ENCODE results near the gene ATP6V1D. TPM values are rescaled to one million over a fixed set of nuclear protein-coding genes. Genes with fewer than 3 reads are reported as not detected.
A peak's percentile ranks its signal among the peaks of the same experiment; 100 is the strongest.
"Not testable (repeated sequence)": the region's sequence is repeated elsewhere in the genome, so short reads cannot be mapped to it uniquely, and the experiment has no call there.

ATP6V1D gene
- polyA plus RNA-seq, result 71.0 TPM
- long read RNA-seq, donor 1, transcript ATP6V1D-201 (9 exons, 1,845 nt), result major isoform, 17 of 49 reads
- long read RNA-seq, donor 1, partial matches to known transcripts, result 18 of 49 reads
- long read RNA-seq, donor 1, other reads (novel, unspliced or antisense), result 14 of 49 reads
- long read RNA-seq, donor 2, transcript ATP6V1D-201 (9 exons, 1,845 nt), result major isoform, 21 of 24 reads
- long read RNA-seq, donor 2, partial matches to known transcripts, result 0 of 24 reads
- long read RNA-seq, donor 2, other reads (novel, unspliced or antisense), result 0 of 24 reads
- long read RNA-seq, donor 3, result 0 reads
- long read RNA-seq, donor 4, partial matches to known transcripts, result 0 of 1 reads
- long read RNA-seq, donor 4, other reads (novel, unspliced or antisense), result 0 of 1 reads
- long read RNA-seq, donor 5, transcript ATP6V1D-201 (9 exons, 1,845 nt), result major isoform, 7 of 9 reads
- long read RNA-seq, donor 5, partial matches to known transcripts, result 0 of 9 reads
- long read RNA-seq, donor 5, other reads (novel, unspliced or antisense), result 0 of 9 reads
- long read RNA-seq, donor 6, transcript ATP6V1D-201 (9 exons, 1,845 nt), result major isoform, 19 of 24 reads
- long read RNA-seq, donor 6, partial matches to known transcripts, result 5 of 24 reads
- long read RNA-seq, donor 6, other reads (novel, unspliced or antisense), result 0 of 24 reads
- long read RNA-seq, donor 7, transcript ATP6V1D-201 (9 exons, 1,845 nt), result major isoform, 14 of 27 reads
- long read RNA-seq, donor 7, partial matches to known transcripts, result 11 of 27 reads
- long read RNA-seq, donor 7, other reads (novel, unspliced or antisense), result 0 of 27 reads
- long read RNA-seq, donor 8, transcript ATP6V1D-201 (9 exons, 1,845 nt), result major isoform, 44 of 113 reads
- long read RNA-seq, donor 8, partial matches to known transcripts, result 34 of 113 reads
- long read RNA-seq, donor 8, other reads (novel, unspliced or antisense), result 29 of 113 reads
- long read RNA-seq, donor 9, transcript ATP6V1D-201 (9 exons, 1,845 nt), result major isoform, 38 of 41 reads
- long read RNA-seq, donor 9, partial matches to known transcripts, result 0 of 41 reads
- long read RNA-seq, donor 9, other reads (novel, unspliced or antisense), result 0 of 41 reads
- long read RNA-seq, donor 10, transcript ATP6V1D-201 (9 exons, 1,845 nt), result major isoform, 24 of 28 reads
- long read RNA-seq, donor 10, partial matches to known transcripts, result 0 of 28 reads
- long read RNA-seq, donor 10, other reads (novel, unspliced or antisense), result 0 of 28 reads
- long read RNA-seq, donor 11, transcript ATP6V1D-201 (9 exons, 1,845 nt), result major isoform, 16 of 17 reads
- long read RNA-seq, donor 11, partial matches to known transcripts, result 0 of 17 reads
- long read RNA-seq, donor 11, other reads (novel, unspliced or antisense), result 0 of 17 reads

DNA sequence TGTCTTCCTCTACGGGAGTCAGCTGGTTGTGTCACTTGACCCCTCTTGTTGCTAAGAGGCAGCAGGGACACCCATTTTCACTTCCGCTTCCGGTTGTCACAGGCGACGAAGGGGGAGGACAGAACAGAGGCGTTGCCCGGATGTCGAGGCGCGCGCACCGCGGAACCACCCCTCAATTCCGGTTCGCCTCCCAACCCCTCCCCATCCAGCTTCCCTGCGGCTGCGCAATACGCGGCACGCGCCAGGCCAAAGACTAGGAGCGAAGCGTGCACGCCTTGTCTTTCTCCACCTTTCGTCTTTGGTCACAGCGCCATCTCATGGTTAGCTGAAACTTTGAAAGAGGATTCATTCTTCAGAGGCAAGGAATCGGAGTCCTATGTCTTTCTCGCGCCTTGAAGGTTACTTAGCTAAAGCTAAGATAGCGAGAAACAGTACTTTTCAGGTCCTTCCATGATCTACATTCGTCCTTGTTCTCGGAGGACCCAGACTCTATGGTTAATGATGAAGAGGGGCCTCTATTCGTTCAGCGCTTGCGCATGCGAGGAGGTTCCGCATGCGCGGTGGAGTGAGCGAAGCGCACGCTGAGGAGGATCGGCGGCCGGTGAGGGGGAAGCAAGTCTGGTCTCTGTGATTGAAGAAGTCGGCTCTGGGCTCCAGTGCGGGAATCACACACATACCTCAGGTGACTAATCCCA, at the start of gene ATP6V1D, which contains the start of gene EIF2S1:
Gene ATP6V1D (minus strand): TSS at position 30 of the 695 bp plus-strand sequence. CDS start 106 bp downstream, outside the sequence.
Gene EIF2S1 (plus strand): TSS at position 554 of the 695 bp plus-strand sequence. CDS start 4,440 bp downstream, outside the sequence.
- H3K4me1 ChIP-seq (ENCODE audit: control insufficient read depth, insufficient read depth, low read length), result peaks cover 13% of the 10 kb centered on the region
- peaks cover 2% of the 10 kb centered on the region for H3K36me3 ChIP-seq (ENCODE audit: control insufficient read depth, insufficient read depth, low read length)
- H3K27ac ChIP-seq (ENCODE audit: low read length), result peak within 1 kb of the TSS; percentile 83
- H3K27me3 ChIP-seq (ENCODE audit: control insufficient read depth, insufficient read depth, low read length), result no peaks in the 10 kb centered on the region
- no peaks in the 10 kb centered on the region for H3K9me3 ChIP-seq (ENCODE audit: control insufficient read depth, low read depth, low read length)
- H3K4me3 ChIP-seq (ENCODE audit: low read length), result peak within 1 kb of the TSS; percentile 82
- peak; percentile 100 for DNase-seq
- WGBS (ENCODE audit: insufficient coverage, low lambda C conversion rate), result 0% methylated on average over 1 of the region's 47 CpGs

DNA sequence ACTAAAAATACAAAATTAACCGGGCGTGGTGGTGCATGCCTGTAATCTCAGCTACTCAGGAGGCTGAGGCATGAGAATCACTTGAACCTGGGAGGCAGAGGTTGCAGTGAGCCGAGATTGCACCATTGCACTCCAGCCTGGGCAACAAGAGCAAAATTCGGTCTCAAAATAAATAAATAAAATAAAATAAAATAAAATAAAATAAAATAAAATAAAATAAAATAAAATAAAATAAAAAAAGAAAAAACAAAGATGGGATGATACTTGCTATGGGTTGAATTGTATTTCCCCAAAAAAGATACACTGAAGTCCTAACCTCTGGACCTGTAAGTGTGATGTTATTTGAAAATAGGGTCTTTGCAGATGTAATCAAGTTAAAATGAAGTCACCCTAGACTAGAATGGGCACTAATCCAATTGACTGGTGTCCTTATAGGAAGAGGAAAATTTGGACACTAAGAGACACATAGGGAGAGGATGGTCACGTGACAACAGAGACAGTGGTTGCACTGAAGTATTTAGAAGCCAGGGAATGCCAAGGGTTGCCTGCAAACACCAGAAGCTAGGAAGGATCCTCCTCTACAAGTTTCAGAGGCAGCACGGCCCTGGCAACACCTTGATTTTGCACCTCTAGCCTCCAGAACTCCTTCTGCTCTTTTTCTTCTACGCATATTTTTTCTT, 48.7 kb upstream of the ATP6V1D start:
- not testable (repeated sequence) for H3K4me3 ChIP-seq (ENCODE audit: low read length)
- 100% methylated on average over 2 of the region's 7 CpGs for WGBS (ENCODE audit: insufficient coverage, low lambda C conversion rate)

GRCh38 chr14:67405771-67406170, 46.2 kb upstream of the ATP6V1D start:
- H3K4me3 ChIP-seq (ENCODE audit: low read length), result no peak overlapping the region

More for the DNA sequence above, 48.7 kb upstream of the ATP6V1D start:
- H3K4me1 ChIP-seq (ENCODE audit: control insufficient read depth, insufficient read depth, low read length), result peaks cover 18% of the 10 kb centered on the region
- not testable (repeated sequence) for H3K36me3 ChIP-seq (ENCODE audit: control insufficient read depth, insufficient read depth, low read length); H3K27ac ChIP-seq (ENCODE audit: low read length); H3K27me3 ChIP-seq (ENCODE audit: control insufficient read depth, insufficient read depth, low read length); H3K9me3 ChIP-seq (ENCODE audit: control insufficient read depth, low read depth, low read length); DNase-seq

GRCh38 chr14:67400434-67400833, 40.8 kb upstream of the ATP6V1D start:
- no CpG with 5 or more reads among the region's 4 CpGs for whole genome bisulfite sequencing (ENCODE audit: insufficient coverage, low lambda C conversion rate)
- Histone ChIP-seq H3K4me1 (ENCODE audit: control insufficient read depth, insufficient read depth, low read length) (no peaks in the 10 kb centered on the region), H3K4me3 (ENCODE audit: low read length) (no peak overlapping the region), H3K27ac (ENCODE audit: low read length) (no peak overlapping the region), H3K27me3 (ENCODE audit: control insufficient read depth, insufficient read depth, low read length) (no peaks in the 10 kb centered on the region), H3K9me3 (ENCODE audit: control insufficient read depth, low read depth, low read length) (no peaks in the 10 kb centered on the region), H3K36me3 (ENCODE audit: control insufficient read depth, insufficient read depth, low read length) (peaks cover 9% of the 10 kb centered on the region)
- DNase-seq, result no peak

More at GRCh38 chr14:67405771-67406170, 46.2 kb upstream of the ATP6V1D start:
- H3K27me3 ChIP-seq (ENCODE audit: control insufficient read depth, insufficient read depth, low read length), result no peaks in the 10 kb centered on the region
- WGBS (ENCODE audit: insufficient coverage, low lambda C conversion rate), result no CpG with 5 or more reads among the region's 5 CpGs
- no peaks in the 10 kb centered on the region for H3K9me3 ChIP-seq (ENCODE audit: control insufficient read depth, low read depth, low read length)
- no peak for DNase-seq
- H3K27ac ChIP-seq (ENCODE audit: low read length), result no peak overlapping the region
- peaks cover 7% of the 10 kb centered on the region for H3K4me1 ChIP-seq (ENCODE audit: control insufficient read depth, insufficient read depth, low read length)
- H3K36me3 ChIP-seq (ENCODE audit: control insufficient read depth, insufficient read depth, low read length), result no peaks in the 10 kb centered on the region

- H3K27ac ChIP-seq (ENCODE audit: low read length), result no peak overlapping the region
- peaks cover 29% of the 10 kb centered on the region for H3K36me3 ChIP-seq (ENCODE audit: control insufficient read depth, insufficient read depth, low read length)
- no CpG with 5 or more reads among the region's 9 CpGs for WGBS (ENCODE audit: insufficient coverage, low lambda C conversion rate)
- no peaks in the 10 kb centered on the region for H3K4me1 ChIP-seq (ENCODE audit: control insufficient read depth, insufficient read depth, low read length)
- H3K27me3 ChIP-seq (ENCODE audit: control insufficient read depth, insufficient read depth, low read length), result no peaks in the 10 kb centered on the region
- no peak overlapping the region for H3K4me3 ChIP-seq (ENCODE audit: low read length)
- no peaks in the 10 kb centered on the region for H3K9me3 ChIP-seq (ENCODE audit: control insufficient read depth, low read depth, low read length)
- DNase-seq, result no peak
Measured at GRCh38 chr14:67397536-67397935, 37.9 kb upstream of the ATP6V1D start.

GRCh38 chr14:67396381-67396970, 36.9 kb upstream of the ATP6V1D start:
- no peak overlapping the region for H3K27ac ChIP-seq (ENCODE audit: low read length)
- no peaks in the 10 kb centered on the region for H3K4me1 ChIP-seq (ENCODE audit: control insufficient read depth, insufficient read depth, low read length)
- peaks cover 40% of the 10 kb centered on the region for H3K36me3 ChIP-seq (ENCODE audit: control insufficient read depth, insufficient read depth, low read length)
- no peaks in the 10 kb centered on the region for H3K9me3 ChIP-seq (ENCODE audit: control insufficient read depth, low read depth, low read length)
- DNase-seq, result no peak
- H3K27me3 ChIP-seq (ENCODE audit: control insufficient read depth, insufficient read depth, low read length), result no peaks in the 10 kb centered on the region
- WGBS (ENCODE audit: insufficient coverage, low lambda C conversion rate), result no CpG with 5 or more reads among the region's 2 CpGs
- H3K4me3 ChIP-seq (ENCODE audit: low read length), result no peak overlapping the region

- no peak overlapping the region for H3K4me3 ChIP-seq (ENCODE audit: low read length)
- H3K4me1 ChIP-seq (ENCODE audit: control insufficient read depth, insufficient read depth, low read length), result no peaks in the 10 kb centered on the region
- 92% methylated on average over 2 of the region's 5 CpGs for WGBS (ENCODE audit: insufficient coverage, low lambda C conversion rate)
- no peaks in the 10 kb centered on the region for H3K9me3 ChIP-seq (ENCODE audit: control insufficient read depth, low read depth, low read length)
- no peaks in the 10 kb centered on the region for H3K27me3 ChIP-seq (ENCODE audit: control insufficient read depth, insufficient read depth, low read length)
- DNase-seq, result no peak
- H3K27ac ChIP-seq (ENCODE audit: low read length), result no peak overlapping the region
- H3K36me3 ChIP-seq (ENCODE audit: control insufficient read depth, insufficient read depth, low read length), result peaks cover 40% of the 10 kb centered on the region
Measured at GRCh38 chr14:67395876-67396189, 36.2 kb upstream of the ATP6V1D start.

GRCh38 chr14:67395086-67395875, 35.7 kb upstream of the ATP6V1D start:
- peaks cover 46% of the 10 kb centered on the region for H3K36me3 ChIP-seq (ENCODE audit: control insufficient read depth, insufficient read depth, low read length)
- H3K4me1 ChIP-seq (ENCODE audit: control insufficient read depth, insufficient read depth, low read length), result no peaks in the 10 kb centered on the region
- WGBS (ENCODE audit: insufficient coverage, low lambda C conversion rate), result 100% methylated on average over 1 of the region's 16 CpGs
- H3K27ac ChIP-seq (ENCODE audit: low read length), result no peak overlapping the region
- H3K9me3 ChIP-seq (ENCODE audit: control insufficient read depth, low read depth, low read length), result no peaks in the 10 kb centered on the region
- H3K27me3 ChIP-seq (ENCODE audit: control insufficient read depth, insufficient read depth, low read length), result no peaks in the 10 kb centered on the region
- no peak for DNase-seq
- H3K4me3 ChIP-seq (ENCODE audit: low read length), result no peak overlapping the region
